DOHH2 (cell line): ENCODE measurements around the gene NCKAP5.

Experiments
- H3F3A ChIP-seq: fragments of 200-600 bp; sonication (generic), shearing (Covaris generic); 2 replicates; pipeline ENCODE4 v1.6.0; 2016; ENCODE audit warnings: antibody characterized with exemption, mild to moderate bottlenecking; ENCODE audit not compliant: control insufficient read depth, insufficient read depth
- H3K27ac ChIP-seq: fragments of 200-600 bp; sonication (generic); 2 replicates; pipeline ENCODE4 v1.5.1; 2014; ENCODE audit warnings: low read depth, mild to moderate bottlenecking, low read length, moderate library complexity
- H3K27me3 ChIP-seq: fragments of 200-600 bp; sonication (generic); 2 replicates; pipeline ENCODE4 v1.6.1; 2014; ENCODE audit warnings: mild to moderate bottlenecking, low read length, mixed read lengths; ENCODE audit not compliant: control insufficient read depth
- H3K36me3 ChIP-seq: fragments of 200-600 bp; sonication (generic); 2 replicates; pipeline ENCODE4 v1.6.1; 2014; ENCODE audit warnings: mild to moderate bottlenecking, low read length, moderate library complexity, mixed read lengths; ENCODE audit not compliant: control insufficient read depth
- H3K4me1 ChIP-seq: fragments of 200-600 bp; sonication (generic); 2 replicates; pipeline ENCODE4 v1.6.1; 2014; ENCODE audit warnings: mild to moderate bottlenecking, low read length, mixed read lengths; ENCODE audit not compliant: control insufficient read depth
- H3K4me2 ChIP-seq: fragments of 200-600 bp; sonication (generic); 2 replicates; pipeline ENCODE4 v1.6.0; 2014; ENCODE audit warnings: mild to moderate bottlenecking, low read length, moderate library complexity
- H3K4me3 ChIP-seq: fragments of 200-600 bp; sonication (generic); 2 replicates; pipeline ENCODE4 v1.5.1; 2014; ENCODE audit warnings: mild to moderate bottlenecking, low read length, mixed read lengths
- H3K79me2 ChIP-seq: fragments of 200-600 bp; sonication (generic); 2 replicates; pipeline ENCODE4 v1.6.1; 2014; ENCODE audit warnings: mild to moderate bottlenecking, low read length, mixed read lengths; ENCODE audit not compliant: control insufficient read depth
- H3K9me2 ChIP-seq: fragments of 200-600 bp; sonication (generic); replicated peaks from 2 replicates; pipeline ENCODE4 v1.6.1; 2014; ENCODE audit warnings: mild to moderate bottlenecking, low read length, mixed read lengths; ENCODE audit not compliant: control insufficient read depth
- H3K9me3 ChIP-seq: fragments of 200-600 bp; sonication (generic); 2 replicates; pipeline ENCODE4 v1.6.1; 2014; ENCODE audit warnings: antibody characterized with exemption, low read length, mixed read lengths; ENCODE audit not compliant: control insufficient read depth, insufficient read depth
- H4K20me1 ChIP-seq: fragments of 200-600 bp; sonication (generic); 2 replicates; pipeline ENCODE4 v1.6.0; 2014; ENCODE audit warnings: low read depth, mild to moderate bottlenecking, antibody characterized with exemption, low read length, moderate library complexity; ENCODE audit not compliant: control insufficient read depth, insufficient read depth
- EZH2phosphoT487 ChIP-seq: fragments of 200-600 bp; sonication (generic); IDR thresholded peaks from 2 replicates; pipeline ENCODE4 v1.6.1; 2017; ENCODE audit warnings: borderline replicate concordance, mild to moderate bottlenecking, antibody characterized with exemption, low read length, moderate library complexity, mixed read lengths
- TF ChIP-seq, protein P1 (sequence below): fragments of 200-600 bp; sonication (generic); IDR thresholded peaks from one replicate; pipeline ENCODE4 v1.5.1; 2014; ENCODE audit warnings: antibody characterized with exemption, mild to moderate bottlenecking, low read depth, low read length; ENCODE audit not compliant: poor library complexity, severe bottlenecking

Gene NCKAP5

DNA sequence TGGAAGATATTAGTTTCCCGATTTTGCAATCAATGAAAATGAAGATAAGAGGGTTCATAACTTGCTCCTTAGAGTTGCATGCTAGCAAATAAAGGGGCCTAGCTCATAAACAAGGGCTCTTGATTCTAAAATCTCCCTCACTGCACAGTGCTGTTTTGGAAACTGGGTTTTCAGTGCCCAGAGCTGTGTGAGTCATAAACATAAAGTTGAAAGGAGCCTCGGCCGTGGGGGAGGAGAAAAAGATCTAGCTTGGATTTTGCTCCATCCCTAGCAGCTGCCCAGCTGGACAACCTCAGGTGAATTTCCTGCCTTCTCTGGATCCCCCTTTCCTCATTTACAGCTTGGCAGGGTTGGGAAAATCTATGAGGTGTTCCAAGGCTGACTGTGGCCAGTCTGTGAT is 940.7 kb downstream of the NCKAP5 start:
- Histone ChIP-seq H3K4me1 (no peaks in the 10 kb centered on the region), H3K27me3 (no peaks in the 10 kb centered on the region), H3K9me2 (no peaks in the 10 kb centered on the region), H3F3A (no peaks in the 10 kb centered on the region), H3K9me3 (no peaks in the 10 kb centered on the region), H3K79me2 (no peaks in the 10 kb centered on the region), H3K4me2 (no peak overlapping the region), H3K36me3 (no peaks in the 10 kb centered on the region), H4K20me1 (no peaks in the 10 kb centered on the region), H3K4me3 (no peak overlapping the region), H3K27ac (no peak overlapping the region)
- TF ChIP-seq EZH2phosphoT487, result no peak
- TF ChIP-seq, protein P1, sequence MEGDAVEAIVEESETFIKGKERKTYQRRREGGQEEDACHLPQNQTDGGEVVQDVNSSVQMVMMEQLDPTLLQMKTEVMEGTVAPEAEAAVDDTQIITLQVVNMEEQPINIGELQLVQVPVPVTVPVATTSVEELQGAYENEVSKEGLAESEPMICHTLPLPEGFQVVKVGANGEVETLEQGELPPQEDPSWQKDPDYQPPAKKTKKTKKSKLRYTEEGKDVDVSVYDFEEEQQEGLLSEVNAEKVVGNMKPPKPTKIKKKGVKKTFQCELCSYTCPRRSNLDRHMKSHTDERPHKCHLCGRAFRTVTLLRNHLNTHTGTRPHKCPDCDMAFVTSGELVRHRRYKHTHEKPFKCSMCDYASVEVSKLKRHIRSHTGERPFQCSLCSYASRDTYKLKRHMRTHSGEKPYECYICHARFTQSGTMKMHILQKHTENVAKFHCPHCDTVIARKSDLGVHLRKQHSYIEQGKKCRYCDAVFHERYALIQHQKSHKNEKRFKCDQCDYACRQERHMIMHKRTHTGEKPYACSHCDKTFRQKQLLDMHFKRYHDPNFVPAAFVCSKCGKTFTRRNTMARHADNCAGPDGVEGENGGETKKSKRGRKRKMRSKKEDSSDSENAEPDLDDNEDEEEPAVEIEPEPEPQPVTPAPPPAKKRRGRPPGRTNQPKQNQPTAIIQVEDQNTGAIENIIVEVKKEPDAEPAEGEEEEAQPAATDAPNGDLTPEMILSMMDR, result no peak

DNA sequence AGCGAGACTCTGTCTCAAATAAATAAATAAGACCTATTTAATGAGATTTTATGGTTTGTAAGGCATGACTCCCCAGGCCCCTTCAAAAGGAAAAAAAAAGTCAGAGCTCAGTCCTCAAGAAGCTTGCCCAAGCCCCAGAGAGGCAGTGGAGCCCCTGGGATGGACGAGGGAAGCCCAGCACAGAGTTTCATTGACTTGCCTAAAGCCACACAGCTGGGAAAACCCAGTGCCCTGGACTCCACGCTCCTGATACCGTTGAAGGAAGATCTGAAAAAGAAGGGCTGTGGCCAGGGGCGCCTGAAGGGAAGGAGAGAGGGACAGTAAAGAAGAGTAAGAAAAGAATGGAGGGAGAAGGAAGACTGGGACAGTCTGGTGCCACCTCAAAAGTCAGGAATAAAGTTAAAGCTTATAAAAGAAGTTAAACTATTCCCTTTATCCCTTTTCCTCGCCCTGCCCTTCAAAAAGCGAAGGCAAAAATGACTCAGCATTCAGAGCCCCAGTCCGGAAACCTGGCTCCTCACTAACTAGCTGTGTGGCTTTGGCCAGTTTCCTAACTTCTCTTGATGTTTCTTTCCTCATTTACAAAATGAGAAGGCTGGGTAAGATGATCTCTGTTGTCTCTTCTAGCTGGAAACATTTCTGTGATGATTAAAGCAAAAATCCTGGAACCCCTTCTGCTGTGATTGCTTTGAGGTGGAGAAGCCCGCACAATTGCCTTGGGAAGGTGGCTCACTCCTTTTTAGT is 945.0 kb downstream of the NCKAP5 start:
- Histone ChIP-seq H3K79me2 (no peaks in the 10 kb centered on the region), H4K20me1 (no peaks in the 10 kb centered on the region), H3K4me3 (no peak overlapping the region), H3F3A (no peaks in the 10 kb centered on the region), H3K4me1 (no peaks in the 10 kb centered on the region), H3K4me2 (no peak overlapping the region), H3K27ac (no peak overlapping the region), H3K36me3 (no peaks in the 10 kb centered on the region), H3K9me3 (no peaks in the 10 kb centered on the region), H3K9me2 (no peaks in the 10 kb centered on the region), H3K27me3 (no peaks in the 10 kb centered on the region)
- TF ChIP-seq, protein P1, result no peak
- no peak for TF ChIP-seq EZH2phosphoT487
